Uterus (tissue), 4 donors: ENCODE measurements around the gene HSF2. TPM values are rescaled to one million over a fixed set of nuclear protein-coding genes. Genes with fewer than 3 reads are reported as not detected.
"Not testable (repeated sequence)": the region's sequence is repeated elsewhere in the genome, so short reads cannot be mapped to it uniquely, and the experiment has no call there.

Source experiments
- DNase-seq, 2 donors: peaks; one replicate each; pipeline ENCODE4 v3.0.0-alpha.2; 2019 to 2020
- H3K27ac ChIP-seq, 2 donors: fragments of 200-600 bp; sonication (generic); 1 replicate in 1 of 2; 2 replicates in 1 of 2; pipeline ENCODE4 v1.5.1; 2016 to 2018
- H3K27me3 ChIP-seq, 2 donors: fragments of 200-600 bp; sonication (generic); one replicate each; pipeline ENCODE4 v1.5.1; 2018 to 2019; ENCODE audit warnings: control low read depth in 1 of 2
- H3K36me3 ChIP-seq, 2 donors: fragments of 200-600 bp; sonication (generic); one replicate each; pipeline ENCODE4 v1.5.1; 2019; ENCODE audit warnings: control low read depth in 1 of 2
- H3K4me1 ChIP-seq, 2 donors: fragments of 200-600 bp; sonication (generic); one replicate each; pipeline ENCODE4 v1.5.1; 2018 to 2019; ENCODE audit warnings: control low read depth in 1 of 2
- H3K4me3 ChIP-seq, 2 donors: fragments of 200-600 bp; sonication (generic); 1 replicate in 1 of 2; 2 replicates in 1 of 2; pipeline ENCODE4 v1.5.1; 2018 to 2019; ENCODE audit warnings: mild to moderate bottlenecking in 1 of 2
- H3K9me3 ChIP-seq, 2 donors: fragments of 200-600 bp; sonication (generic); one replicate each; pipeline ENCODE4 v1.5.1; 2019; ENCODE audit warnings: control low read depth in 1 of 2
- POLR2A ChIP-seq, 2 donors: fragments of 450-650 bp; IDR thresholded peaks; one replicate each; pipeline ENCODE4 v1.6.1; 2016; ENCODE audit warnings: antibody characterized with exemption in 2 of 2, mild to moderate bottlenecking in 1 of 2, moderate library complexity in 1 of 2
- intact Hi-C: fragments of 100-400 bp; cut with DNase I; formaldehyde crosslinking; loops from one replicate; pipeline ENCODE4 v1.15.1; 2023; ENCODE audit warnings: low total_unique reads
- total RNA-seq, 4 donors: library from RNA; depleted of rRNA in 3 of 4; stranded (reverse); fragments of >200 nt in 3 of 4; gene quantifications; one replicate each; pipeline versions ENCODE4 v1.1.0 to v1.2.4, GENCODE V29; 2014 to 2023
- TF ChIP-seq, protein P1 (sequence below), 4 experiments: fragments of 200-600 bp in 2 of 4; fragments of 450-650 bp in 2 of 4; sonication (generic) in 2 of 4; IDR thresholded peaks; one replicate each; pipeline ENCODE4 v1.5.1; 2016 to 2019; ENCODE audit warnings: antibody characterized with exemption in 4 of 4, mild to moderate bottlenecking in 2 of 4, moderate library complexity in 1 of 4
- donor health status: DM: yes; HTN: yes; CAD: no.

The HSF2 gene
- total RNA-seq, 4 donors from 2014 or later: 19.0 to 72.4 (median 33.4) TPM

DNA sequence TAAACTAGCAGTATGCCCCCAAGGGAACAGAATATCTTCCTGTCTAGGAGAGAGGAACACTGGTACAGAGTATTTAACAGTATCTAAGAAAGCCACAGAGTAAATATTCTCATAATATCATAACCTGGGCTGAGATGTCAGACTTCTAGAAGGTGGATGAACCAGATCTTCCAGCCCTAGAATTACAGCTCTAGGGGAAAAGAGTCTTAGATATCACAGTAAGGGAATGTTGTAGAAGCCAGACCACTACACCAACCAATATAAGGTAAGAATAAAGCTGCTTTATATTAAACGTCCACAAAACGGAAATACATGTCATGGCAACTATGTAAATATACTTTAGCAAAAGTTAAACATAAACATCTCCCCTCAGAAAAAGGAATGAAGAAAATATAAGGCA, 59.8 kb downstream of the HSF2 start:
- DNase-seq: no peak
- Histone ChIP-seq H3K36me3 (no peaks in the 10 kb centered on the region), H3K27ac (no peak overlapping the region), H3K4me1 (peaks cover 7 to 14% of the 10 kb centered on the region in 2 donors), H3K27me3 (no peaks in the 10 kb centered on the region), H3K4me3 (no peak overlapping the region), H3K9me3 (no peaks in the 10 kb centered on the region)
- TF ChIP-seq, protein P1, sequence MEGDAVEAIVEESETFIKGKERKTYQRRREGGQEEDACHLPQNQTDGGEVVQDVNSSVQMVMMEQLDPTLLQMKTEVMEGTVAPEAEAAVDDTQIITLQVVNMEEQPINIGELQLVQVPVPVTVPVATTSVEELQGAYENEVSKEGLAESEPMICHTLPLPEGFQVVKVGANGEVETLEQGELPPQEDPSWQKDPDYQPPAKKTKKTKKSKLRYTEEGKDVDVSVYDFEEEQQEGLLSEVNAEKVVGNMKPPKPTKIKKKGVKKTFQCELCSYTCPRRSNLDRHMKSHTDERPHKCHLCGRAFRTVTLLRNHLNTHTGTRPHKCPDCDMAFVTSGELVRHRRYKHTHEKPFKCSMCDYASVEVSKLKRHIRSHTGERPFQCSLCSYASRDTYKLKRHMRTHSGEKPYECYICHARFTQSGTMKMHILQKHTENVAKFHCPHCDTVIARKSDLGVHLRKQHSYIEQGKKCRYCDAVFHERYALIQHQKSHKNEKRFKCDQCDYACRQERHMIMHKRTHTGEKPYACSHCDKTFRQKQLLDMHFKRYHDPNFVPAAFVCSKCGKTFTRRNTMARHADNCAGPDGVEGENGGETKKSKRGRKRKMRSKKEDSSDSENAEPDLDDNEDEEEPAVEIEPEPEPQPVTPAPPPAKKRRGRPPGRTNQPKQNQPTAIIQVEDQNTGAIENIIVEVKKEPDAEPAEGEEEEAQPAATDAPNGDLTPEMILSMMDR (IDR thresholded peaks at IDR 0.05): no peak
- TF ChIP-seq POLR2A (IDR thresholded peaks at IDR 0.05): no peak
- intact Hi-C loops: no loop called here

GRCh38 chr6:122459865-122460416, 60.5 kb downstream of the HSF2 start:
- H3K27ac ChIP-seq, H3K27me3 ChIP-seq, H3K4me3 ChIP-seq, intact Hi-C loops, H3K36me3 ChIP-seq, DNase-seq, H3K9me3 ChIP-seq: not testable (repeated sequence)
- H3K4me1 ChIP-seq: peaks cover 7 to 14% of the 10 kb centered on the region in 2 donors

DNA sequence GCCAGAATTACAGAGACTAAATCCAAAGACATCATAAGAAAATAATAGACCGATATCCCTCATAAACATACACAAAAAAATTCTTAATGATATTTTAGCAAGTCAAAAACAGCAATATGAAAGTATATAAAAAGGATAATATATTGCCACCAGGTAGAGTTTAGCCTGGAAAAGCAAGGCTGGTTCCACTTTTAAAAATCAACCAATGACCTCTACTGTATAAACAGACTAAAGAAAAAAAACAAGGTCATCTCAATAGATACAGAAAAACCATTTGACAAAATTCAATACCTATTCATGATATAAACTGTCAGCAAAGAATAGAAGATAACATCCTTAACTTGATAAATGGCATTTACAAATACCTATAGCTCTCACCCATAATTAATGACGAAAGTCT, 62.4 kb downstream of the HSF2 start:
- Histone ChIP-seq H3K4me1 (peaks cover 6 to 7% of the 10 kb centered on the region in 2 donors), H3K9me3 (no peaks in the 10 kb centered on the region)

DNA sequence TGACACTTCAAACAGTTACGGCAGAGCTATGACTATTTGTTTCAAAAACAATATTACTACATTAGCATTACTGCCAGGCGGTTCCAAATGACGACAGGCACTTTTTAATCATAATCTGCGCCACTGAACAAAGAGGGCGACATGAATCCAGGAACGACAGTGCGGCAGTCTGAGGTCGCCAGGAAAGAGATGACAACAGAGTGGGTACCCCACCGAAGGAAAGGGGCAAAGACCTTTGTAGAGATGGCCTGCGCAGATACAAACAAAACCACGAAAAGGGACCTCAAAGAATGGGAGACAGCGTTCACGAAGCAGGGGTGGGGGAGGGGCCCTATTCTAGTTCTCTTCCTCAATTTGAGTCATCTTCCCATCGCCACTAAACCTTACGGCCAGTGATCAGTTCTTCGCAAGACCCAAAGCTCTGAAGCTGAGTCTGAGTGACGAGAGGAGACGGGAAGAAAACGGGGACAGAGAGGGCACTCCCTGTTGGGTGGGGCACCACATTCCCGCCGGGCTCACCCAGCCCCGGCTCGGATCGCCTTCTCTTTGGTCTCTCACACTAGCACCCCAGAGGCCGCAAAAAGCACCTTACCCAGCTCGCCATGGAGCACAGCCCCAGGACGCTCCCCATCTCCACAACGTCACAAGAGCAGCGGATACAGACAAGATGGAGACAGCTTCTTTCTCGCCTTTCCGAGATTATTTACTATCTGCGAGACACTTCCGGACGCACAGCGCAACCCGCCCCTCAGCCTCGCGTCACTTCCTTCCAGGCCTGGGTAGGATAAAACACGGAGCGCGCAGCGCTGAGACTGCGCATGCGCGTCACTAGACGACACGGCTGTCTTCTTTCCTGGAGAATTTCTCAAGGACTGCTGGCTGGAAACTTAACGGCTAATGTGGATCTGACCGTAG, 71.9 kb downstream of the HSF2 start, which contains the start of gene SERINC1:
SERINC1 (minus strand) TSS at position 701 of the 915 bp plus-strand sequence; CDS start at position 631, 70 bp downstream.
- Histone ChIP-seq H3K4me1 (no peaks in the 10 kb centered on the region), H3K36me3 (no peaks in the 10 kb centered on the region), H3K27me3 (no peaks in the 10 kb centered on the region), H3K4me3 (peak within 1 kb of the TSS; percentile 78 to 97), H3K27ac (peak within 1 kb of the TSS; percentile 90 to 98), H3K9me3 (no peaks in the 10 kb centered on the region)
- peak; percentile 95 for DNase-seq
- intact Hi-C loops: no loop called here
- peak; percentile 81 to 92 for TF ChIP-seq POLR2A (IDR thresholded peaks at IDR 0.05)
- TF ChIP-seq, protein P1 (IDR thresholded peaks at IDR 0.05): peak in 1 of 4 experiments; percentile 2

More for the DNA sequence above, 62.4 kb downstream of the HSF2 start:
- Histone ChIP-seq H3K27ac (no peak overlapping the region), H3K4me3 (no peak overlapping the region), H3K27me3 (no peaks in the 10 kb centered on the region), H3K36me3 (no peaks in the 10 kb centered on the region)
- TF ChIP-seq POLR2A (IDR thresholded peaks at IDR 0.05): no peak
- TF ChIP-seq, protein P1 (IDR thresholded peaks at IDR 0.05): no peak
- intact Hi-C loops: no loop called here
- no peak for DNase-seq

DNA sequence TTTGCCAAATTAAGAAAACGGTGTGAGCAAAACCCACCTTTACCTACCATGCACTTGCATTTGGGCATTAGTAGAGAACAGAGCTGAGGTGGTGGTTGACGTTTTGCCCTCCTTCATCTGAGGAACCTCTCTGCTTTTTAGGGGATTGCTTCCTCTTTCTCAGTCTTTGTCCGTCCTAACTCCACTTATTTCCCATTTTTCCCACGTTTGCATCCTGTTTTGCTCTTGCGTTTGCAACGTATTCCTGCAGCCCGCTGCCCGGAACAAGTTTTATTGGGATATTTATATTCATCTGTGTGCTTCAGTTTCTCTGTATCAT, 72.5 kb downstream of the HSF2 start:
- TF ChIP-seq, protein P1 (IDR thresholded peaks at IDR 0.05): no peak
- no peak for TF ChIP-seq POLR2A (IDR thresholded peaks at IDR 0.05)
- DNase-seq: no peak
- Histone ChIP-seq H3K27me3 (no peaks in the 10 kb centered on the region), H3K4me1 (no peaks in the 10 kb centered on the region), H3K27ac (peak overlapping the region; percentile 90 to 98), H3K9me3 (no peaks in the 10 kb centered on the region), H3K4me3 (peak overlapping the region; percentile 78 to 97), H3K36me3 (no peaks in the 10 kb centered on the region)
- intact Hi-C loops: no loop called here
